MM.1S (cell line): ENCODE results near the gene SECTM1.

Experiments used
- DNase-seq: peaks from one replicate; pipeline ENCODE4 v3.0.0-alpha.2; 2015
- H2AFZ ChIP-seq: fragments of 300-600 bp; sonication (generic); 2 replicates; pipeline ENCODE4 v1.6.0; 2016; ENCODE audit warnings: antibody characterized with exemption, low read length
- H3F3A ChIP-seq: fragments of 300-600 bp; sonication (generic); 2 replicates; pipeline ENCODE4 v1.6.1; 2016; ENCODE audit warnings: mild to moderate bottlenecking, antibody characterized with exemption, low read length, moderate library complexity, mixed read lengths; ENCODE audit not compliant: insufficient read depth
- H3K27ac ChIP-seq: fragments of 300-600 bp; sonication (generic); 2 replicates; pipeline ENCODE4 v1.5.1; 2016; ENCODE audit warnings: mild to moderate bottlenecking, low read length
- H3K27me3 ChIP-seq: fragments of 300-600 bp; sonication (generic); replicated peaks from 2 replicates; pipeline ENCODE4 v1.6.0; 2016; ENCODE audit warnings: low read length; ENCODE audit not compliant: insufficient read depth
- H3K36me3 ChIP-seq: fragments of 300-600 bp; sonication (generic); replicated peaks from 2 replicates; pipeline ENCODE4 v1.6.1; 2016; ENCODE audit warnings: mild to moderate bottlenecking, low read length, mixed read lengths; ENCODE audit not compliant: insufficient read depth
- H3K4me1 ChIP-seq: fragments of 300-600 bp; sonication (generic); 2 replicates; pipeline ENCODE4 v1.6.1; 2016; ENCODE audit warnings: low read length, mixed read lengths
- H3K4me2 ChIP-seq: fragments of 300-600 bp; sonication (generic); 2 replicates; pipeline ENCODE4 v1.6.0; 2016; ENCODE audit warnings: low read depth, low read length
- H3K4me3 ChIP-seq: fragments of 300-600 bp; sonication (generic); 2 replicates; pipeline ENCODE4 v1.5.1; 2016; ENCODE audit warnings: low read length, mixed read lengths
- H3K79me2 ChIP-seq: fragments of 300-600 bp; sonication (generic); 2 replicates; pipeline ENCODE4 v1.6.1; 2016; ENCODE audit warnings: mixed run types, low read length, mixed read lengths
- H3K9ac ChIP-seq: fragments of 300-600 bp; sonication (generic); 2 replicates; pipeline ENCODE4 v1.6.1; 2016; ENCODE audit warnings: low read length, mixed read lengths
- H3K9me2 ChIP-seq: fragments of 300-600 bp; sonication (generic); replicated peaks from 2 replicates; pipeline ENCODE4 v1.6.1; 2016; ENCODE audit warnings: mild to moderate bottlenecking, low read length, mixed read lengths; ENCODE audit not compliant: insufficient read depth
- H3K9me3 ChIP-seq: fragments of 300-600 bp; sonication (generic); replicated peaks from 2 replicates; pipeline ENCODE4 v1.6.1; 2016; ENCODE audit warnings: mild to moderate bottlenecking, low read length, mixed read lengths; ENCODE audit not compliant: insufficient read depth
- H4K20me1 ChIP-seq: fragments of 300-600 bp; sonication (generic); 2 replicates; pipeline ENCODE4 v1.6.1; 2016; ENCODE audit warnings: mild to moderate bottlenecking, low read length, moderate library complexity, mixed read lengths; ENCODE audit not compliant: insufficient read depth
- CTCF ChIP-seq: fragments of 300-600 bp; sonication (generic); IDR thresholded peaks from 2 replicates; pipeline ENCODE4 v1.5.1; 2016; ENCODE audit warnings: antibody characterized with exemption, low read length, mixed read lengths
- EZH2 ChIP-seq: fragments of 300-600 bp; sonication (generic); optimal IDR thresholded peaks from 2 replicates; pipeline ENCODE3; 2017; ENCODE audit warnings: low read depth, mild to moderate bottlenecking, antibody characterized with exemption, low read length, mixed read lengths
- EZH2phosphoT487 ChIP-seq: fragments of 300-600 bp; sonication (generic); IDR thresholded peaks from 2 replicates; pipeline ENCODE4 v1.6.1; 2018; ENCODE audit warnings: antibody characterized with exemption, low read length

SECTM1 gene

GRCh38 chr17:82342361-82343079, 9.0 kb upstream of the SECTM1 start:
- Histone ChIP-seq H3K36me3 (no peaks in the 10 kb centered on the region), H3K4me3 (no peak overlapping the region), H3K4me2 (no peak overlapping the region), H3K9me3 (no peaks in the 10 kb centered on the region), H3K27me3 (no peaks in the 10 kb centered on the region), H3K9me2 (no peaks in the 10 kb centered on the region), H4K20me1 (no peaks in the 10 kb centered on the region), H3F3A (no peaks in the 10 kb centered on the region), H3K79me2 (no peaks in the 10 kb centered on the region), H3K9ac (no peak overlapping the region), H2AFZ (no peak overlapping the region), H3K4me1 (no peaks in the 10 kb centered on the region), H3K27ac (no peak overlapping the region)
- no peak for DNase-seq
- no peak for TF ChIP-seq CTCF
- TF ChIP-seq EZH2phosphoT487: no peak
- TF ChIP-seq EZH2: no peak

DNA sequence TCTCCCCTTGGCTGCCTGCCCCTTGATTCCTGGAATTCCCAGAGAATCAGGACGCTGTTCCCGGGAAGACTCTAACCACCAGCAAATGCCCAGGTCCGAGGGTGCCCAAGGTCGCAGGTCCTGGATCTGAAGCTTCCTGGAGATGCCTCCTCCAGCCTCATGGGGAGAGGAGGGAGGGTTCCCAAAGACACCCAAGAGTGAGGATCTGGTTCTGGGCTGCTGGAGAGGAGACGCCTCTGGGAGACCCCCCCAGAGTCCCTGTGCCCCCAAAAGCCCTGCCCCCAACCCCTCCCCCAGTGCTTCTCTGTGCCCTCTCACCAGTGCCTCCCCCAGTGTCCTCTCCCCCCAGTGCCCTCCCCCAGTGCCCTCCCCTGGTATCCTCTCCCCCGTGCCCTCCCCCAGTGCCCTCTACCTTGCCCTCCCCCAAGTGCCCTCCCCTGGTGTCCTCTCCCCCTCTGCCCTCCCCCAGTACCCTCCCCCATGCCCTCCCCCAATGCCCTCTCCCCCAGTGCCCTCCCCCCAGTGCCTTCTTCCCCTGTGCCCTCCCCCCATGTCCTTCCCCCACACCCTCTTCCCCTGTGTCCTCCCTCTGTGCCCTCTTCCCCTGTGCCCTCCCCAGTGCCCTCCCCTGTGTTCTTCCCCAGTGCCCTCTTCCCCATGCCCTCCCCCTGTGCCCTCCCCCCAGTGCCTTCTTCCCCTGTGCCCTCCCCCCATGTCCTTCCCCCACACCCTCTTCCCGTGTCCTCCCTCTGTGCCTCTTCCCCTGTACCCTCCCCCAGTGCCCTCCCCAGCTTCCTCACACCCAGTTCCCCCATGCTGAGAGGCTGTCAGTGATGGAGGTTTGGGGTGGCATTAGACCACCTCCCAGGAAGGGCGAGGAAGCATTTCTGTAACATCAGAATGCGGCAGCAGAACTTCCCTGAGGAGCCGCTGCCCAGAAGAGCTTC, 6.3 kb upstream of the SECTM1 start:
- no peak overlapping the region for H2AFZ ChIP-seq
- no peaks in the 10 kb centered on the region for H3K9me3 ChIP-seq
- H3K9ac ChIP-seq: no peak overlapping the region
- H3K79me2 ChIP-seq: no peaks in the 10 kb centered on the region
- H3K4me1 ChIP-seq: peaks cover 5% of the 10 kb centered on the region; the same call in 1 of the 2 replicates
- H3K27ac ChIP-seq: no peak overlapping the region
- H4K20me1 ChIP-seq: no peaks in the 10 kb centered on the region
- no peak overlapping the region for H3K4me2 ChIP-seq
- no peak overlapping the region for H3K4me3 ChIP-seq
- TF ChIP-seq EZH2phosphoT487 (no peak), CTCF (no peak), EZH2 (no peak)
- no peaks in the 10 kb centered on the region for H3K27me3 ChIP-seq
- H3K9me2 ChIP-seq: no peaks in the 10 kb centered on the region
- peaks cover 13% of the 10 kb centered on the region for H3F3A ChIP-seq
- H3K36me3 ChIP-seq: no peaks in the 10 kb centered on the region
- DNase-seq: no peak

GRCh38 chr17:82338858-82339633, 5.5 kb upstream of the SECTM1 start:
- no peaks in the 10 kb centered on the region for H3K27me3 ChIP-seq
- H3K9ac ChIP-seq: no peak overlapping the region
- H4K20me1 ChIP-seq: no peaks in the 10 kb centered on the region
- H3K4me2 ChIP-seq: no peak overlapping the region
- no peaks in the 10 kb centered on the region for H3K9me2 ChIP-seq
- no peaks in the 10 kb centered on the region for H3K36me3 ChIP-seq
- peaks cover 19% of the 10 kb centered on the region for H3F3A ChIP-seq
- no peak overlapping the region for H3K4me3 ChIP-seq
- no peak for DNase-seq
- peaks cover 13% of the 10 kb centered on the region for H3K4me1 ChIP-seq
- no peaks in the 10 kb centered on the region for H3K9me3 ChIP-seq
- H3K27ac ChIP-seq: no peak overlapping the region
- TF ChIP-seq EZH2 (no peak), EZH2phosphoT487 (no peak)
- H3K79me2 ChIP-seq: no peaks in the 10 kb centered on the region
- H2AFZ ChIP-seq: no peak overlapping the region
